ENCODE measurements around the gene PFDN2.
A peak's percentile ranks its signal among the peaks of the same experiment; 100 is the strongest.
"Not testable (repeated sequence)": the region's sequence is repeated elsewhere in the genome, so short reads cannot be mapped to it uniquely, and the experiment has no call there.

PFDN2 gene

GRCh38 chr1:161138431-161138830 is 20.6 kb upstream of the PFDN2 start:
- no peak for DNase-seq (ENCODE audit: low spot score)

- DNase-seq (ENCODE audit: low spot score) = no peak
Observed at GRCh38 chr1:161137881-161138280, 20.0 kb upstream of the PFDN2 start.

GRCh38 chr1:161133220-161133740 is 15.4 kb upstream of the PFDN2 start:
- DNase-seq (ENCODE audit: low spot score) = no peak

- peak; percentile 95 for DNase-seq (ENCODE audit: low spot score)
Observed at GRCh38 chr1:161132410-161133219, 14.8 kb upstream of the PFDN2 start, which contains the start of gene DEDD. Gene DEDD (minus strand): TSS chr1:161132667. CDS start chr1:161124462, 8,205 bp downstream.

GRCh38 chr1:161131523-161132409 is 13.9 kb upstream of the PFDN2 start:
- no peak for DNase-seq (ENCODE audit: low spot score)

DNA sequence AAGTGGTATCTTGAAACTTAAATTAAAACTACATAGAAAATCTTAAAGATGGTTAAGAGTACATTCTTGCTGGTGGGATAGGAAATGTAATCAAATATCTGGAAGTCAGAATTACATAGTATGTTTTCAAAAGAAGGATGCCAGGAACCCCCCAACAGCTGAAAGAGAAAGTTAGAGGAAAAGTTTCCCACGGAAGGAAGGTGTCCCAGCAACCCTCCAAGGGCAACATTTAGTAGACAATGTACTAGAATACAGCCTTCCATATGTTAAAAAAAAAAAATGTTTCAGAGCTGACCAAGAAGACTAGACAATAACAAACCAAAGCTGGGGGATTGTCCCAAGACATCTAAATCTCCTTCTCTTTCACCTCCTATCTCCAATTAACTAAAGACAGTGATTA is 12.4 kb upstream of the PFDN2 start:
- no peak for DNase-seq (ENCODE audit: low spot score)

DNA sequence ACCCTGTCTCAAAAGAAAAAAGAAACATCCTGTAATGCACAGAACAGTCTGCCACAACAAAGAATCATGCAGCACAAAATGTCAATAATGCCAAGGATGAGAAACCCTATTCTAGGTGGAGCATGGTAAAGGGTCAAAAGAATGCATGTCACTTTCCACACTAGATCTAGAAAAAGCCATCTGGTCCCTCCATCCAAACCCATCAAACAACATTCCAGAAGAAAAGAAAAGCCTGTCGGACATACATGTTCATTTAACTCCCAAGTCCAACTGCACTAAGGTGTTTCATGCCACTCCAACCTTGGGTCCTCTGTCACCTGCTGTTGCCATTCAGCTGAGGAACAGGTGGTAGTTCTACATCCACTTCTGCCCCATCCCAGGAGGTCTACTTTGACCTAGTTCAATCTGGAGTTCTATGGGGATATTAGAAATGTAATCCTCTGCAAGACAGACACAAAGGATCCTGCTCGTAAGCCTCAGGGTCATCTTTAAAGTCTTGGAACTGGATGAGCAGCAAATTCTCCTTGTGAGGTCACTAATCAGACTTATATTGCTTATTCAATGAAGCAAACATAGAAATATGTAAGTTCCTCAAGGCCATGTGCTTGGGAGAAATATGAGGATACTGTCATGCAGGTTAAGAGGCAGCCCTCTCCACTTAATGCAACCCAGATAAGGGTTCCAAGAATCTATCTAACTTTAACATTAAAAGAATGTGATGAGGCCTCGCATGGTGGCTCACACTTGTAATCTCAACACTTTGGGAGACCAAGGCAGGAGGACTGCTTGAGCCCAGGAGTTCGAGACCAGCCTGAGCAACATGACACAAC is 11.0 kb upstream of the PFDN2 start:
- DNase-seq (ENCODE audit: low spot score) = no peak

DNA sequence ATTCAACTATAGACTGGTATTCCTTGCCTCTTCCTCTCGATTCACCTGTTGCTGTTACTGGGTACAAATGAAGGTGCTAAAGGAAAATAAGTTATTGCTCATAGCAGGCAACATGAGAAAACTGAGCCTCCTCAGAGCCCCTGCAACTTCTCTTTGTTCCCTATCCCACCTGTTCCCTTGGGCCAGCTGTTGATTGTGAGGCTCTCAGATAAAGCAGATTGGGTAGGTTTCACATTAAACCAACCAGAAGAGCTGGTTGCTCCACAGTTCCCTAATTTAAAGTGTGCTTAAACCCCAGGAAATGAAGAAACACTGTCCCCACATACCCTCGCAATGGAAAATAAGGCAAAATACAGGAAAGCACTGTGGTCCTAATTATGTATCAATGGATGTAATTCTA is 9.8 kb upstream of the PFDN2 start:
- no peak for DNase-seq (ENCODE audit: low spot score)

DNA sequence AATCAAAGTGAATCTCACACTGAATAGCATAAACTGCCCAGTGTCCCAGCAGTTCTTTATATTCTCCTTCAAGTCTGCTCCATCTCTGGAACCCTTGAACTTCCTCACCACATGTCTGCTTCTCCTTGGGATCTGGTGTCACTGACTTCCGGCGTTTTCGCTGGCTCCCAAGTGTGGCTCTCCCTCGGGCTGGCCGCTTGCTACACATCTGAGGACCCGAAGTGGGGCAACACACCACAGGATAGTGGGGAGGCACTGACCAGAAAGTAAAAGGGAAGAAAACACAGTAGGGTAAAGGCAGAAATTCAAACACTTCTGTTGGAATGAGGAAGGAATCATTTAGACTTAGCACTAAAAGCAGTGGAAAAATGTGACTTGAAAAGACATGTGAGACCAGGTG is 5.1 kb upstream of the PFDN2 start:
- no peak for DNase-seq (ENCODE audit: low spot score)

DNA sequence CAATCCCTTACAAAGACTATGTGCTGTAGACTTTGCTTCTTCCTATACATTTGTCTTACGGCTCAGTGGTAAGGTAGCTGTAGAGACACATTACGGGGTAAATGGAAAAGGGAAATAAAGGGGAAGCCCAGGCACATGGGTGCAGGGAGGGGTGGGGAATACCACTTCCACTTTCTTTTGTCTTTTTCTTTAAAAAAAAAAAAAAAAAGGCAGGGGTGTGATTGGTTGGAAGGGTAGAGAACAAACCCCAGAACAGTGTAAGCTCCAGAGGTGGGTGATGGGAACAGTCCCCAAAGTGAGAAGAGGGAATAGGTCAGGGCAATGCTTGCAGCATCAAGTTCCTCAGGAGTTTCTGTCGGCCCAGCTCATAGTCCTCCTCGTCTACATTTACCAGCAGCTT is 4.0 kb upstream of the PFDN2 start:
- DNase-seq (ENCODE audit: low spot score) = no peak

DNA sequence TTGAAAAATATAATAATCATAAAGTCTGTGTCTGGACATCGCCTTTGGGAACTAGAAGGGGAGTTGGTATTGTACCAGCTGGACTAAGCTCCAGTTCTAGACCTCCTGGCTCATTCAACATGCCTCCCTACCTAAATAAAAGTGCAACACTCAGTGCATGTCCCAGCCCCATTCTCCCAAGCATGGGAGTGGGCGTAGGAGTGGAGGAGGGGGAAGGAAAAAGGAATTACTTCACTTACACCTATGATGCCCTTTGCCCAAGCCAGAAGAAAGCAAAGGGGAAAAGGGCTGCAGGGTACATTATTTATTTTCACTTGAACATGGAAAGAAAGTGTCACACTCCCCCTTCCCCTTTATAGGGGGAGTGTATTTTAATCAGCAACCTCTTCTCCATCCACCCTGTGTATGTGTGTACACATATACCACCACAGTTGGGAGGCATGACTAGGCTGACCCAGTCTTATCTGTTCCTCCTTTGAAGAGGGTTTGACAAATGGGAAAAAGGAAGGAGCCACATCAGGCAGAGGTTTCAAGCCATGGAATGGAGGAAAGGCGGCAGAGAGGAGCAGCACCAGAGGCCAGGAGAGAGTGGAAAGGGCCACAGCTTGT is 3.3 kb upstream of the PFDN2 start:
- DNase-seq (ENCODE audit: low spot score) = no peak

GRCh38 chr1:161119092-161119903 is 1.5 kb upstream of the PFDN2 start:
- DNase-seq (ENCODE audit: low spot score) = peak; percentile 72

DNA sequence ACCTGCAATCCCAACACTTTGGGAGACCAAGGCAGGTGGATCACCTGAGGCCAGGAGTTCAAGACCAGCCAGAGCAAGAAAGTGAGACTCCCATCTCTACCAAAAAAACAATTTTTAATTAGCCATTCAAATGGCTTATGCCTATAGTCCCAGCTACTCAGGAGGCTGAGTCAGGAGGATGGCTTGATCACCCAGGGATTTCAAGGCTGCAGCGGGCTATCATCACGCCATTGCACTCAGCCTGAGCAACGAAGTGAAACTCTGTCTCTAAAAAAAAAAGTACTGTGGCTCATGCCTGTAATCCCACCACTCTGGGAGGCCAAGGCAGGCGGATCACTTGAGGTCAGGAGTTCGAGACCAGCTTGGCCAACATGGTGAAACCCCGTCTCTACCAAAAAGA is 1.9 kb downstream of the PFDN2 start:
- DNase-seq (ENCODE audit: low spot score) = not testable (repeated sequence)

GRCh38 chr1:161115132-161115711 is 2.6 kb downstream of the PFDN2 start:
- DNase-seq (ENCODE audit: low spot score) = peak; percentile 77

DNA sequence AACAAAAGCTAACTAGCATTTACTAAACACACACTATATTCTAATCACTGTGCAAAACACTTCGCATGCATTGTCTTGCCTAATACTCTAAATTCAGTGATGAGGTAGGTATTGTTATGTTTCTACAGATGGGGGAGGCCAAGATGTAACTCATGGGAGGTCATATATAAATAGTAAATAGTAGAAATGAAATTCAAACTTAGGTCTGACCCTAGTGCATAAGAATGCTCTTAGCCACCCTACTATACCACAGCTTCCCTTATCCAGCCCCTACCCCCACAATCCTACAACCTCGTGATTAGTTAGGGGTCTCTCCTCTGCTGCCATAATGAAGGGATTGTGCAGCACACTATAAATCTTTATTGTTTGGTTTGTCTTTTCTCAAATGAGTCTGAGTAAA is 3.3 kb downstream of the PFDN2 start:
- DNase-seq (ENCODE audit: low spot score) = no peak

DNA sequence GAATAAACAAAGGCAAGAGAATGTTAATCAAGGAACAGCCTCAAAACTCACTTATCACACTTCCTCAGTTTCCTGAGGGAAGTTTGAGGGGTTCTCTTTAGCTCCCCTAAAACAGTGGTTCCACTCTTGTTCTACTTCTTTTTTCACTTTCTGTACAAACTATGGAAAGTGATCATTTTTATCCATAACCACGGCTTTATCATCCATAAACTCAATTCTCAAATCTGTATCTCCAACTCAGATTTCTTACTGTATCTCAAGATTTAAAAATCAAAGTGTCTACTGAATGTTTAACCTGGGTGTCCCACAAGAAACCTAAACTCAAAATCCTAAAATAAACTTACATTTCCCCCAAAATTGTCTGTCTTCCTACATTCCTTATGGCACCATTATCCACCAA is 3.9 kb downstream of the PFDN2 start:
- no peak for DNase-seq (ENCODE audit: low spot score)

GRCh38 chr1:161111527-161111926 is 6.3 kb downstream of the PFDN2 start:
- no peak for DNase-seq (ENCODE audit: low spot score)

DNA sequence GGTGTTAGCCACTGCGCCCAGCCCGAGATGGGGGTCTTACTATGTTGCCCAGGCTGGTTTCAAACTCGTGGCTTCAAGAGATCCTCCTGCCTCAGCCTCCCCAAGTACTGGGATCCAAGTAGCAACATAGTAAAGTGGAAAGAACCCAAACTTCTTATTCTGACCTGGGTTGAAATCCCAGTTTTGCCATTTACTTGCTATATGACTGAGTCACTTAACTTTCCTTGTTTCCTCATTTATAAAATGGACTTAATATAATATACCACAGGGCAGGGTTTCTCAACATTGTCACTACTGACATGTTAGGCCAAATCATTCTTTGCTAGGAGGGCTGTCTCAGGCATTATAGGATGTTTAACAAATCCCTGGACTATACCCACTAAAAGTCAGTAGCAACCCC is 6.7 kb downstream of the PFDN2 start:
- DNase-seq (ENCODE audit: low spot score) = no peak

GRCh38 chr1:161106431-161106830 is 11.4 kb downstream of the PFDN2 start:
- DNase-seq (ENCODE audit: low spot score) = no peak

DNA sequence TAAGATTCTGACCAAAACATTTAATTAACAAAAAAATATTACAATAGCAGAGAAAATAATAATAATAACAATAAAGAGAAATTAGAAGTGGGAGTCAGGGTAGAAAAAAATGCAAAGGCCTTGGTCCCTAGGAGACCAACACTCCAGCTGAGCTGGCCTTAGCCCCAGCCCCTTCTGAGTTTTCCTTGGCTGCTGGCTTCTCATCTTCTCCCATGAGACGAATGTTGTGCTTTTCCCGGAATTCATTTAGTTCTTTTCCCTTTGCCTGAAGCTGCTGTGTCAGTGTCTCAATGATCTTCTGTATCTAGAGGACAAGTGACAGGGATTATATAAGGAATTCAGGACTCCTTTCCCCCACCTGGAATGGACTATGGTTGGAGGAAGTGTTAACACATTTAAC is 17.3 kb downstream of the PFDN2 start:
- no peak for DNase-seq (ENCODE audit: low spot score)

Measured in activated CD4-positive, alpha-beta T cell treated with anti-CD3 and anti-CD28 coated beads, Interleukin-2, Interleukin-4, amounts not matched to agents 100 ng/mL and 50 ng/mL, durations not matched to agents 16 hours and 8 hours (primary cell).